ENCODE measurements around the gene POLR2H.

Gene POLR2H

GRCh38 chr3:184361532-184361931 is at the start of gene POLR2H, which contains the start of gene CLCN2:
Gene POLR2H (plus strand): TSS chr3:184361710. CDS start chr3:184363493, 1,783 bp downstream.
Gene CLCN2 (minus strand): TSS chr3:184361605. CDS start chr3:184361479, 126 bp downstream.
- peak; percentile 8 for DNase-seq (ENCODE audit: low read depth)

- peak; percentile 79 for DNase-seq (ENCODE audit: low read depth)
Observed at GRCh38 chr3:184314363-184314699, 47.2 kb upstream of the POLR2H start, which contains the start of gene EIF4G1. Gene EIF4G1 (plus strand): TSS chr3:184314606. CDS start chr3:184315797, 1,191 bp downstream.

GRCh38 chr3:184314700-184315542 is 46.6 kb upstream of the POLR2H start:
- peak; percentile 40 for DNase-seq (ENCODE audit: low read depth)

GRCh38 chr3:184315543-184315867 is 46.0 kb upstream of the POLR2H start:
- no peak for DNase-seq (ENCODE audit: low read depth)

- no peak for DNase-seq (ENCODE audit: low read depth)
Observed at GRCh38 chr3:184315871-184316661, 45.4 kb upstream of the POLR2H start.

- DNase-seq (ENCODE audit: low read depth) = no peak
Observed at GRCh38 chr3:184316792-184317191, 44.7 kb upstream of the POLR2H start.

GRCh38 chr3:184317201-184317600 is 44.3 kb upstream of the POLR2H start:
- no peak for DNase-seq (ENCODE audit: low read depth)

GRCh38 chr3:184320104-184320445 is 41.4 kb upstream of the POLR2H start:
- DNase-seq (ENCODE audit: low read depth) = no peak

GRCh38 chr3:184321666-184322065 is 39.8 kb upstream of the POLR2H start:
- no peak for DNase-seq (ENCODE audit: low read depth)

GRCh38 chr3:184322731-184323487 is 38.6 kb upstream of the POLR2H start:
- DNase-seq (ENCODE audit: low read depth) = no peak

GRCh38 chr3:184323696-184324095 is 37.8 kb upstream of the POLR2H start:
- DNase-seq (ENCODE audit: low read depth) = no peak

- no peak for DNase-seq (ENCODE audit: low read depth)
Observed at GRCh38 chr3:184325269-184325668, 36.2 kb upstream of the POLR2H start.

GRCh38 chr3:184325715-184326369 is 35.7 kb upstream of the POLR2H start:
- no peak for DNase-seq (ENCODE audit: low read depth)

GRCh38 chr3:184327171-184327570 is 34.3 kb upstream of the POLR2H start:
- no peak for DNase-seq (ENCODE audit: low read depth)

- no peak for DNase-seq (ENCODE audit: low read depth)
Observed at GRCh38 chr3:184328516-184328915, 33.0 kb upstream of the POLR2H start.

- no peak for DNase-seq (ENCODE audit: low read depth)
Observed at GRCh38 chr3:184332370-184333090, 29.0 kb upstream of the POLR2H start.

- no peak for DNase-seq (ENCODE audit: low read depth)
Observed at GRCh38 chr3:184333190-184333589, 28.3 kb upstream of the POLR2H start.

- no peak for DNase-seq (ENCODE audit: low read depth)
Observed at GRCh38 chr3:184333700-184334099, 27.8 kb upstream of the POLR2H start.

GRCh38 chr3:184334470-184335158 is 26.9 kb upstream of the POLR2H start:
- no peak for DNase-seq (ENCODE audit: low read depth)

- DNase-seq (ENCODE audit: low read depth) = no peak
Observed at GRCh38 chr3:184335291-184335660, 26.2 kb upstream of the POLR2H start.

All from stimulated activated CD8-positive, alpha-beta memory T cell treated with anti-CD3 and anti-CD28 coated beads, Interleukin-7, amount 100 ng/mL, for 24 hours (primary cell).